NCI-H2196 treated with DMSO at 0.1 percent for 48 hours (cell line): ENCODE data around the gene TRIM17.

Experiments
- DNase-seq: peaks from one replicate; lab custom pipeline; 2025; ENCODE audit not compliant: unreplicated experiment; lab: John Stamatoyannopoulos, UW

Gene TRIM17

DNA sequence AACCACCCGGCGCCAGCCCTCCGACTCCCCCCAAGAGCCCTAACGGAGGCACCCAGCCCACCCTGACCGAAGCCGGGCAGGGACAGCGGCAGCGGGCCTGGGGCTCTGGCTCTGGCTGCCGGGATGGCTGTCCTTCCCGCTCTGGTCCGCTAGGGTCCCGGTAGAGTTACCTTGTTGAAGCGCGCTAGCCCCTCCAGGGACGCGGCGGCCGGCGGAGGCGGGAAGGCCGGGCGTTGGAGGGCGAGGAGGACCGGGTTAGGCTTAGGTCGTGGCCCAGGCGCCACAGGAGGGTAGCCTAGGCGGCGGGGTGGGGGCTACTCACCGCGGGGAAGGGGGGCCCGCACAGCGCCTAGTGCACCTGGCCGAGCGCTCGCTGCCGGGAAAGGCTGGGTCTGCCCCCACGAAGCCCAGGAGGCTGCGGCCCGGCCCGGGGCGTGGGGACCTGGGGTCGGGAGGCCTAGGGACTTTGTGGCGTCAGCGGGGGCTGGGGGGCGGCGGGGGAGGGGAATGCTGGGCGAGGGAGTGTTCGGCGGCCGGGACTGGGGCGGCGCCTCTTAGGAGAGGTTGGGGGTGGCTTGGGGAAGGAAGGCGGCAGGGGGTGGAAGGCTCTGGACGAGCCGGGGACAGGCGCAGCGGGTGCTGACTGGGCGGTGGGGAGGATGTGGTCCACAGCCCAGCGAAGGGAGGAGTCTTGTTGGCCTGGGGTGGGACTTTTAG is at the start of gene TRIM17:
TSS of gene TRIM17 (minus strand) at position 645 of the 717 bp plus-strand sequence. CDS start 1,789 bp downstream, outside the sequence.
- DNase-seq, result no peak

DNA sequence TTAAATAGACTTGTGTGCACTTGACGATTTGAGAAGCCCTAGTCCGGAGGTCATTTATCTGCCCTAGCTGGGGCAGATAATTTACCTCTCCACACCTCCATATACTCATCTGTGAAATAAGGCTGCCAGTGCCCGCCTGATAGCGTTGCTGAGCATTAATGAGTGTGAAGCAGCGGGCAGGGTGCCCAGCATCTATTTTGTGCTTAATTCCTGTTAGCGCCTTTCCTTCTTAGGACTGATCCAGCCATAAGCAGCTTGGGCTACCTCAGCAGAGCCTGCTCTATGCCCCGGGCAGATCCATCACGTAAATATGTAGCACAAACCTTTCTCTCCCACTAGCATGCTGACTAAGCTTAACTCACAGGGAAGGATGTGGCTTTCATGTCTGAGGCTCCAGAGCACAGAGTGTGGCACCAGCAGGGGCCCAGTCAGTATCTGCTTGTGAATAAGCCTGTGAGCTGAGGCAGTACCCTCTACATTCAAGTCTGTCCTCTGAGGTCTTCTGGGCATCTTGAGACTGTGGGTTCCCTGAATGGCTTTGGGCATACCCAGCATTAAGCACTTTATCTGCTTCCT is 49.0 kb upstream of the TRIM17 start:
- DNase-seq, result no peak

GRCh38 chr1:228465141-228465540 is 48.5 kb upstream of the TRIM17 start:
- no peak for DNase-seq

DNA sequence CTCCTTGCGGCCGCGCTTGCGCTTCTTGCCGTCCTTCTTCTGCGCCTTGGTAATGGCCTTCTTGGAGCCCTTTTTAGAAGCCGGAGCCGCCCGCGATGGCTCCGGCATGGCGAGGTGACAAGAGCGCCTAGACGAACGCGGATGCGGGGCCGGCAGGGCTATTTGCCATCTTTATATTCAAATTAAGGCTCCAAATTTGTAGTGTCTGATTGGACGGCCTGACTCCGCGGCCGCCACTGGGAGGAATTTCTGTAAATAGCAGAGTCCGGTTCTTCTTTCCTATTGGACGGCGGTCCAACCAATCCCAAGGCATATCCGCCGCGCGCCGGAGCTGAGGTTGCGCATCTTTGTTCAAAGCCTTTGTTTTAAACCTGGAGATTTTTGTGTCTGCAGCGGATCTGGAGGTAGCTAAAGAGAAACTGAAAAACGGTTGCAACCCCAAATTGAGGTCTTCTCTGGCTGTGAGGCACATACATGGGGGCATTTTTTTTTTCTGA is 47.9 kb upstream of the TRIM17 start:
- DNase-seq, result no peak

- DNase-seq, result no peak
Measured at GRCh38 chr1:228463559-228464455, 47.1 kb upstream of the TRIM17 start.

DNA sequence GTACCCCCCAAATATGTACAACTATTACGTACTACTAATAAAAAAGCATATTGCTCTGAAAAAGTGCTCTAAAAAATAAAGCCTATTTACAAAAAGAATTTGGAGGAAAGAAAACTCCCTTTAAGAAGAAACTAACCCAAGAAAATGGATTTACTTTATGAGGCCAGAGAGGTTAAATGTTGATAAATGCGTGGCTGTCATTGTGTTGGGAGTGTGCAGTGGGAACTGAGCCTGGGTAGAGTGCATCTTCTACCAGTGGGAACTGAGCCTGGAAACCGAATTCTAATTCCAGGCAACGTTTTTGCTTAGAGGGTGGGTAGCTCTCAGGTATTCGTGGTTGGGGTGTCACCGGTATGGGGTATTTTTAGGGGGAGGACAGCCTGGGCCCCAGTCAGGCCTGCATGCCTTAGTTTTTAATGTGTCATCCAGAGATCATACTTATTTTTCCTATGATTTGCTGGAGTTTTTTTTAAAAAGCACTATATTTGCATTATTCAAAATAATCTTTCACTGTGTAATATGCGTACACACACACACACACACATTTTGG is 46.4 kb upstream of the TRIM17 start:
- no peak for DNase-seq

DNA sequence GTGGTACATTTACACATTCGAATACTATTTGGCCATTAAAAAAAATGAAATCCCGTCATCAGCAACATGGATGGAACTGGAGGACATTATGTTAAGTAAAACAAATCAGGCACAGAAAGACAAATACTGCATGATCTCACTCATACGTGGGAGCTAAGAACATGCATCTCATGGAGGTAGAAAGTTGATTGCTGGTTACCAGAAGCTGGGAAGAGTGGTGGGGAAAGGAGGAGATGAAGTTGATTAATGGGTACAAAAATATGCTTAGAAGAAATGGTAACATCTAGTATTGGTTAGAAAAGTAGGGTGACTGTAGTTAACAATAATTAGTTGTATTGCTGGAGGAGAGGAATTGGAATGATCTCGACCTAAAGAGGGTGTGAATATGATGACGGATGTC is 45.9 kb upstream of the TRIM17 start:
- DNase-seq, result no peak

GRCh38 chr1:228460821-228461220 is 44.2 kb upstream of the TRIM17 start:
- DNase-seq, result no peak

DNA sequence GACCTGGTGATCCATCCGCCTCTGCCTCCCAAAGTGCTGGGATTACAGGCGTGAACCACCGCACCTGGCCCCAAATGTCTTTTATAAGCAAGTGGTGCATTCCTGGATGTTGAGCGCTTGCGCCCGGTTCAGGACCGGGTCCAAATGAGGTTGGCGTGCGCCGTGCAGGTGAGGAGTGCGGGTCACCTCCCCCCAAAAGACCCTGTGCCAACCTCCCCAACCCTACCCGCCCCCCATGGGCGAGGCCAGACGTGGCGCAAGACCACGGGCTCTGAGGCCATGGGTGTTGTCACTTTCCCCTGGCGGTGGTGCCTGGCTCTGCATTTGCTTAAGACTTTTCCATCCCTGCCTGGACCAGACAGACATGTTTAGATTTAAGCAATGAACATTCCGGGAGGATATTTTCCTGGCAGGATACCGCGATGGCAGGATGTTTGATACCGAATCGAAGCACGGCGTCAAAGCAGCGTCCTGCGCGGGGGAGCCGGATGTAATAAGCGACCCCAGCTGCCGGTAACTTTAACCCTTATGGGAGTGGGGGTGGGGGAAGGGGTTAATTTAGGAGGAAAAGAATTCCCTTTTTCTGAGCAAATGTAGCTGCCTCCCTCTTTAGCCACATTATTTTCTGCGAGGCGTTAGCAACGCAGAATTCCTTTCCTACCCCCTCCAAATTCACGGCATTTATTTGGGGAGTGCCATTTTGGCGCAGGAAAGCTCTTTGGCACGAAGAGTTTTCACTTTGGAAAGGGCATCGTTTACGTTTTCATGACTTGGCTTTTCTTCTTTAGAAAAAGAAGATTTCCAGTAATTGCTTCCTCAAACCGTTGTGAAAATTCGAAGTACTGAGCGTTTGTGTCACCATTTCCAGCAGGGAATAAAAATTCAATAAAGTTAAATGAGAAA is 42.7 kb upstream of the TRIM17 start:
- peak; percentile 31 for DNase-seq

- peak; percentile 98 for DNase-seq
Measured at GRCh38 chr1:228457396-228458176, 40.9 kb upstream of the TRIM17 start.

GRCh38 chr1:228457017-228457395 is 40.3 kb upstream of the TRIM17 start:
- DNase-seq, result no peak

DNA sequence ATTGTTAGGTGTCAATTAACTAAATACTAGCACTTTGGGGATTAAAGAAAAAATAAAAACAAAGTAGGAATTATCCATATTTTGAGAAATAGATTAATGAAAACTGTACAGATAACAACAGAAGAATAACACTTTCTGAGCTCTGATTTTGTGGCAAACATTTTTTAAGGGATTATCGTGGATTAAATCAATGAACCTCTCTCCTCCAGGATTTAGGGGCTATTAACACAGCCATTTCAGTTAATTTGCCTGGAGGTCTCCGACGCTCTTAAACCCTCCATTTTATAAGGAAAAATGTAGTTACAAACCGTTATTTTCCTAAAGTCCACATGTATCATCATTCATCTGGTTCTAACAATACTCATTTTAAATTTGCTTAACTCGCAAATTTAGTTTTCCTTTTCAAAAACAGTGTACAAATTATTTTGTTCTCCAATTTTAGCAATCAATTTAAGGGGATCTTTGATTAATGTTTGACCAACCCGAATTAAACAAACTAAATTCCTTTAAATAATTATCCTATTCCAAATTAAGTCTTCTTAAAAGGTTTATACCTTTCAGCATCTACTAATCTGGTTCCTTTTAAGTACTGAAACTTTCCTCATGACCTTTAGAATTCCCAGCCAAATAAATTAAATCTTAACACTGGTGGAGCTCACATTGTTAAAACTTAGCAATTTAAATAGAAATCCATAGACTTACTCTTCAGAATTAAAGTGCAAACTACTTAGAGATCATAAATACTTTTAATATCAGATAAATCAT is 39.8 kb upstream of the TRIM17 start:
- DNase-seq, result no peak

- no peak for DNase-seq
Measured at GRCh38 chr1:228455715-228456114, 39.1 kb upstream of the TRIM17 start.

DNA sequence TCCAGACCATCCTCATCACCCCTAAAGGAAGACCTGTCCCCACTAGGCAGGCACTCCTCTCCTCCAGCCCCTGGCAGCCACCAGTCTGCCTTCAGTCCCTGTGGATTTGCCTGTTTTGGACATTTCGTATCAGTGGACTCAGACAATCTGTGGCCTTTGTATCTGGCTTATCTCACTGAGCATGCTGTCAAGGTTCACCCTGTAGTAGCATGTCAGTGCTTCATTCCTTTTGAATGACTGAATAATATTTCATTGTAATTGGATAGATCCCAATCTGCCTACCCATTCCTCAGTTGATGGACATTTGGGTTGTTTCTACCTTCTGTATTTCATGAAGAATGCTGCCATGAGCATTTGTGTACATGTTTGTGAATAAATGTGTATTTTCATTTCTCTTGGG is 37.6 kb upstream of the TRIM17 start:
- DNase-seq, result no peak

DNA sequence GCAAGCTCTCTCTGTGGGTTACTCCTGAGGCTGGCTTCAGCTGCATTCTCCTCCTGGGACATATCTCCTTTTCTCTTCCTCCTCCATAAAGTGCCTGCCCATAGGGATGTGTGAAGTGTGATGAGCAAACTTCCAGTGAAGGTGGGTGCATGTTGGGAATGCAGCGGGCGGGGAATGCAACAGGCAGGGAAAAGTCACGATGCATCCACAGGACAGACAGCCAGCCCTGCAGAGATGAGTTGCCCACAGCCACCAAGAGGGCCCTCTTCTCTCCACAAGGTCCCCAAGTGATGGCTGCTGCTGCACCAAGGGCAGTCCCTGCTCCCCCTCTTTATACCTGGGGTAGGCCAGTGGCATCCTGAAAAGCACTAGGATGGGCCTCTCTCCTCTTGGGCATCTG is 37.0 kb upstream of the TRIM17 start:
- no peak for DNase-seq

DNA sequence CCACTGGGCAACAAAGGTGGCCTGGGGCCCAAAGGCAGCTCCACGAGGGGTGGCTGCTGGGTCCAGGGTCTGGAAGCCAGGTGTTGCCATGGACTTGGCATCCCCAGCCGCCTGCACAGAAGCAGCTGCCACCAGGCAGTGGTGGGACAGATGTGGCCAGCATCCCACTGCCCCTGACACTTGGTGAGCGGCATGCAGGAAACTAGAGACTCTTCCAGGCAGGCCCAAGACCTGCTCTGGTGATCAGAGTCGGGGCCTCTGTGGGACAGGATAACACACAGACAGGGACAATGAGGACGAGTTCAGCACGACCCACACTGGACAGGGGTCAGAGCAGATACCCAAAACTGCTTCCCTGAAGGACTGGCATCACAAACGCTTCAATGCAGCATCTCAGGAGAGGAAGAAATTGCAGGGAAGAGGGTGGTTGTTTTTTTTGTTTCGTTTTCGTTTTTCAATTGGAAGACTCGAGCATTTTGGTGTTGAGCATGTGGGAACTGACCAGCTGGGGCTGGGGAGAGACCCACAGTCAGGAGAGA is 36.4 kb upstream of the TRIM17 start:
- DNase-seq, result no peak

DNA sequence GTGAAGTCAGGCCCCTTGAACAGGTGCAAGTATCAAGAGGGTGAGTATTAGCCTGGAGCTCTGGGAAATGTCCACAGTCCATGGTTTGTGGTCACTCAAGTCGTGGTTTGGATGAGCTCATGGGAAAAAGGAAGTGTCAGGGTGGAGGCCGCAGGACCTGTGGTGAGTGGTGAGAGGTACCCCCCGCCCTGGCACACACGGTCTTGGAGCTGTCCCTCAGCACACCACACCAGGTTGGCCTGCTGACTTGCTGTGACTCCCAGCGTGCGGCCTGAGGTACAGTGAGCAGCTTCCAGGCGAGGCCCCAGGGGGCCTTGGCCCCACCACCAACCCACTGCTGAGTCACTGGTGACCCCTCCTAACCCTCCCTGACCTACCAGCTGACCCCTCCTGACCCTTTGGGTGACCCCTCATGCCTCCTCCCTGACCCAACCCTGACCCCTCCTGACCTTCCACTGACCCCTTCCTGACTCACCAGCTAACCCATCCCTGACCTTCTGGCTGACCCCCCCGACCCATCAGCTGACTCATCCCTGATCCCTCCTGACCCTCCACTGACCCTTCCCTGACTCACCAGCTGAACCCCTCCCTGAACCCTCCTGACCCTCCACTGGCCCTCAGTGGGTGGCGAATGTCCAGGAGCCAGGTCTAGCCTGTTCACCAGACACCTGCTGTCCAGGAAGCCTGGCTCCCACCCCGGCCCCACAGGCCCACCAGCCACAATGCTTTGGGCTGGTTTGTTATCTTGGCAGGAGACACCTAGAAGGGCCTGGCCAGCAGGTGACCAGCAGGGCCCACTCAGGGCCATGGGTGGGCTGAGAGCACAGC is 35.7 kb upstream of the TRIM17 start:
- no peak for DNase-seq

- no peak for DNase-seq
Measured at GRCh38 chr1:228450200-228450599, 33.5 kb upstream of the TRIM17 start.
